ENCODE results near the gene SLC6A12. TPM values are rescaled to one million over a fixed set of nuclear protein-coding genes. Genes with fewer than 3 reads are reported as not detected.

SLC6A12 gene
- total RNA-seq, 1 experiment from 2014 or later: 2.1 TPM

GRCh38 chr12:212715-213526 lies 1.0 kb downstream of the SLC6A12 start:
- Histone ChIP-seq H3K4me3 (ENCODE audit: low read depth, low read length) (no peak overlapping the region), H3K9me3 (no peaks in the 10 kb centered on the region), H3K4me1 (peaks cover 25% of the 10 kb centered on the region), H3K27me3 (replicated peaks; ENCODE audit: control insufficient read depth, insufficient read depth, low read length) (no peaks in the 10 kb centered on the region), H3K36me3 (ENCODE audit: control insufficient read depth, insufficient read depth, low read length) (no peaks in the 10 kb centered on the region)
- H3K4me3 Mint-ChIP-seq (ENCODE audit: unreplicated experiment): no peak overlapping the region
- no peak for TF ChIP-seq CTCF (IDR thresholded peaks at IDR 0.05; ENCODE audit: insufficient read depth in 1 of 2, low read depth in 1 of 2, low read length in 1 of 2, severe bottlenecking in 1 of 2, unreplicated experiment in 1 of 2)
- intact Hi-C loops (cut with micrococcal nuclease; ENCODE audit: unreplicated experiment): no loop called here
- DNase-seq: no peak
- peaks cover 2% of the 10 kb centered on the region for H3K27me3 Mint-ChIP-seq (ENCODE audit: insufficient read depth, unreplicated experiment)
- H3K4me1 Mint-ChIP-seq (ENCODE audit: low read depth, unreplicated experiment): peaks cover 39% of the 10 kb centered on the region
- H3K9me3 Mint-ChIP-seq (ENCODE audit: unreplicated experiment): no peaks in the 10 kb centered on the region
- no TSS peak for BruUV-seq (replicated peaks)
- POLR2A ChIA-PET: no interaction called here
- H3K36me3 Mint-ChIP-seq (ENCODE audit: insufficient read depth, unreplicated experiment): no peaks in the 10 kb centered on the region
- H3K27ac Mint-ChIP-seq (ENCODE audit: unreplicated experiment): no peak overlapping the region
- CTCF ChIA-PET: interaction anchor here (0.6 to 1.1 kb wide), 2 partner anchors 20 to 73 kb away, joined by 3 read pairs; no protein-coding TSS in a partner anchor

- no TSS peak for BruUV-seq (replicated peaks)
- CTCF ChIA-PET: interaction anchor here (1.1 kb wide), 1 partner anchor 21 kb away, joined by 3 read pairs; no protein-coding TSS in a partner anchor
These were observed 1.6 kb downstream of the SLC6A12 start for GRCh38 chr12:212415-212714.

More at GRCh38 chr12:212415-212714, 1.6 kb downstream of the SLC6A12 start:
- Mint-ChIP-seq H3K27ac (ENCODE audit: unreplicated experiment) (no peak overlapping the region), H3K36me3 (ENCODE audit: insufficient read depth, unreplicated experiment) (no peaks in the 10 kb centered on the region), H3K4me1 (ENCODE audit: low read depth, unreplicated experiment) (peaks cover 39% of the 10 kb centered on the region), H3K4me3 (ENCODE audit: unreplicated experiment) (no peak overlapping the region), H3K9me3 (ENCODE audit: unreplicated experiment) (no peaks in the 10 kb centered on the region), H3K27me3 (ENCODE audit: insufficient read depth, unreplicated experiment) (peaks cover 2% of the 10 kb centered on the region)
- Histone ChIP-seq H3K9me3 (no peaks in the 10 kb centered on the region), H3K4me1 (peaks cover 25% of the 10 kb centered on the region), H3K4me3 (ENCODE audit: low read depth, low read length) (no peak overlapping the region), H3K27me3 (replicated peaks; ENCODE audit: control insufficient read depth, insufficient read depth, low read length) (no peaks in the 10 kb centered on the region), H3K36me3 (ENCODE audit: control insufficient read depth, insufficient read depth, low read length) (no peaks in the 10 kb centered on the region)
- intact Hi-C loops (cut with micrococcal nuclease; ENCODE audit: unreplicated experiment): no loop called here
- no peak for TF ChIP-seq CTCF (IDR thresholded peaks at IDR 0.05; ENCODE audit: insufficient read depth in 1 of 2, low read depth in 1 of 2, low read length in 1 of 2, severe bottlenecking in 1 of 2, unreplicated experiment in 1 of 2)
- no peak for DNase-seq
- POLR2A ChIA-PET: no interaction called here
